ENCODE results near the gene FAM236A.
"Not testable (repeated sequence)": the region's sequence is repeated elsewhere in the genome, so short reads cannot be mapped to it uniquely, and the experiment has no call there.

DNA sequence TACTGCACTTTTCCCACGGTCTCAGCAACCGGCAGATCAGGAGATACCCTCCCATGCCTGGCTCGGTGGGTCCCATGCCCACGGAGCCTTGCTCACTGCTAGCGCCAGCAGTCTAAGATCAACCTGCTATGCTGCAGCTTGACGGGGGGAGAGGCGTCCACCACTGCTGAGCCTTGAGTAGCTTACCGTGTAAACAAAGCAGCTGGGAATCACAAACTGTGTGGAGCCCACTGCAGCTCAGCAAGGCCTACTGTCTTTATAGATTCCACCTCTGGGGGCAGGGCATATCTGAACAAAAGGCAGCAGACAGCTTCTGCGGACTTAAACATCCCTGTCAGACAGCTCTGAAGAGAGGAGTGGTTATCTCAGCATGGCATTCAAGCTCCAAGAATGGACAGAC, 22.0 kb downstream of the FAM236A start:
- TF ChIP-seq POLR2A, POLR2AphosphoS5 (IDR thresholded peaks at IDR 0.05; ENCODE audit: low read depth, low read length): not testable (repeated sequence)
